NCI-H226 (cell line): Measurements from ENCODE around the gene LHX5.
"Not testable (repeated sequence)": the region's sequence is repeated elsewhere in the genome, so short reads cannot be mapped to it uniquely, and the experiment has no call there.

Experiments
- DNase-seq: peaks from one replicate; pipeline ENCODE4 v3.0.0-alpha.2; 2015

LHX5 gene

DNA sequence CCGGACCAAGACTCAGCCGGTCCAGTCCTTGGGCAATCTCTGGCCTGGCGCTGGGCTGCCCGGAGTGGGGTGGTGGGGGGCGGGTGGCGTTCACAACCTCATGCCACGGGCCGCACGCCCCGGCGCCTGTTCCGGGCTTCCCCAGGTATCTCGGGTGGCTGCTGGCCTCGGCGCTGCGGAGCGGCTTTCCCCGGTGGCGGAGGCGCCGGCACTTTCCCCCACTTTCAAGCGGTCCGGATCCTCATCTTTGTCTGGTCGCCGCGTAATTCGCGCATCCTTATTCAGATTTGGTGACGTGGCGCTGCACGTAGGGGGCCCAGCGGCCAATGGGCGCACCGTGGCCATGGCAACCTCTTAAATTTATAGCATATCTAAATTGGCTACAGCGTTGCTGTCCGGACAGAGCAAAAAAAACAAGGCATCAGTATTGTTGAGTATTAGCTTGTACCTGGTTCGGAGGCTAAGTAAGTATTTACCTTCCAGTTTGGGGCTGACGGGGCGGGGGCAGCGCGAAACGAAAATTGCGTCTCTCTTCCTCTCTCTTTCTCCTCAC is at the start of gene LHX5:
Gene LHX5 (minus strand): TSS at position 253 of the 553 bp plus-strand sequence. CDS start 373 bp downstream, outside the sequence.
- no peak for DNase-seq

DNA sequence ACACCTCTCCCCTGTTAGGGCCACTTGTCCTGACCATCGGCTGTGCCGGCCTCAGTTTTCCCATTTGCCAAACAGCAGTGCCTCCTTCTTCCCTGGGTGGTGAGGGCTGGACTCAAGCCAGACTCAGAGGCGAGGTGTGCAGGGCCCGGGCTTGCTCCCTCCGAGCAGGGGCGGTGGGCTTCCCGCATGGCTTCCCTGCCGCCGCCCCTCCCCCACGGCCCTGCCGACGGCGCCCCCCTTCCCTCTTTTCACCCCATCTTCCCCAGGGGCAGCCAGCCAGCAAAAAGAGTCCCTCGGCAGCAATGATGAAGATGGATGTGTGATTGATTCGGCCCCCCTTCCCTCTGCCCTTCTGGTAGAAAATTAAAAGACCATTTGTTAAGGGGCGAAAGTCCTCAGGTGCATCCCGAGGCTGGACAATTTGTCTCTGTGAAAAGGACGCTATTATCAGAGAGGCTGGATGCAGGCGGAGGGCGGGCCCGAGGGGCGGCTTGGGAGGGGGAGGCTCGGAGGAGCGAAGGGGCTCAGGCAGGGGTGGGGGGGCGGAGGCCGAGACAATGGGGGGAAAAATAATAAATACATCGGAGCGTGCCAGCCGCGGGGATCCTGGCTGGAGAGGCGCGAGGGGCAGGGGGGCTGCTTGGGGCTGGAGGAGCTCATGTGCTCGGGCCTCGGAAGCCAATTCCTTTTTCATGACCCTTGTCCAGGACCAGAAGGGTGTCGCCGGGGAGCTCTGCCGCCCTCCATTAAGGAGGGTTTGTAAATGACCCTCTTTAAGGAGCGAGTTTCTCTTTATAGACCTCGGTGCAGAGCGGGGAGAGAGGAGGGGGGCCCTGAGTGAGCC is 48.0 kb upstream of the LHX5 start:
- no peak for DNase-seq

DNA sequence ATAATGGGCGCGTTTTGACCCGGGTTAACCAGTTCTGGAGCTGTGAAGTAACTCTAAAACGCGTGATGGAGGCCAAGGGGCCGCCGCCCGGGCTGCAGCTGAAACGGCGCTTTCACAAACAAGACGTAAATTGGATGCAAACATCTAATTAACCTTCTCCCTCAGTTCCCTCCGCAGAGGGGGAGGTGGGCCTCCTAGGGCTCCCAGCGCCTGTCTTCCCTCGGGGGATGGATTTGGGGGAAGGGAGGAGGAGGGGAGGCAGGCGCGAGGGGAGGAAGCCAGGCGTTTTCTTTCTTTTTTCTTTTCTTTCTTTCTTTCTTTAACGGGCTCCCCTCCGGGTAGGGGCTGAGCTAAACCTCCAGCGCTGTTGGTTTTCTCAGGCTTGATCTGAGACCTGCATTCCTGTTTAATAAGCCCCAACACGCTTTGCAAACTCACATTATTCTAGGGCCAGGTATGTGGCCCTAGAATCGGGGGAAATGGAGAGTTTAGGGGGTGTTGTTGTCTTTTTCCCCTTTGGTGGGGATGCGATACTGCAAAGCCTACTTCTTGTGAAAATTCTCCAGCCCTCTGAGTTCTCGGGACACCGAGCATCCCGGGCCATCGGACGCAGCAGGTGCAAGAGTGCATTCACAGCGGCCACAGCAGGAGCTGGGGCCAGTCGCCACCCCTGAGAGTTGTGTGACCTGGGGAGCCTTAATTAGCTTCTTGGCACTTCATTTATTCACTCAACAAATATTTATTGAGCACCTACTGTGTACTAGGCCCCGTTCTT is 43.6 kb upstream of the LHX5 start:
- no peak for DNase-seq

DNA sequence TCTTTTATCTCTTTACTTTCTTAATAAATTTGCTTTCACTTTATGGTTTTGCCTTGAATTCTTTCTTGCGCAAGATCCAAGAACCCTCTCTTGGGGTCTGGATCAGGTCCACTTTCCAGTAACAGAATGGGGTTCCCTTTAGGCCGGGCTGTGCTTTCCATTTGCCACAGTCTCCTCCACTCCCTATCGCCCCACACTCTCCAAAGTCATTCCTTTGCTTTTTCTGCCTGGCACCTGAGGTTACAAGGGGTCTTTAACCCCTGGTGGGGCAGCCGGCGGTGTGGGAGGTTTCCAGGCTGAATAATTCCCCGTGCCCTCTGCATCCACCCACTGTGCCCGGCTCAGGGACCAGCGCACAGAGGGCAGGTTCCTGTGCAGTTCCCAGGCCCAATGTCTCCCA is 42.9 kb upstream of the LHX5 start:
- no peak for DNase-seq

DNA sequence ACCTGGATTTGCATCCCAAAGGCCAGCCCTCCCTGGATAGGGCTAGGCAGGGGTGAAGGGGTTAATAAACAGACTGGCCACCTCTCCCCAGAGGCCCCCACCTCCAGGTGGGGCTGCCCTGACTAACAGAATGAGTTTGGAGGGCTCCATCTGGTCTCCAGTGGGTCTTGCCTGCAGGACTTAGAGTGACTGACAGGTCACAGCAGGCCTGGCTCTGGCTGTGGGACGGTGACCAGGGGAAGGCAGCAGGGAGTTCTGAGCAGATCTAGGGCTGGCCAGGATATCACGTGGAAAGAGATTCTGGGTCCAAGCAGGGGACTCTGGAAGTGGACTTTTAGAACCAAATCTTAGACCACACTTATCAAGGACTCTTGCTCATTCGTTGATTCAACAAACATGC is 40.9 kb upstream of the LHX5 start:
- no peak for DNase-seq

DNA sequence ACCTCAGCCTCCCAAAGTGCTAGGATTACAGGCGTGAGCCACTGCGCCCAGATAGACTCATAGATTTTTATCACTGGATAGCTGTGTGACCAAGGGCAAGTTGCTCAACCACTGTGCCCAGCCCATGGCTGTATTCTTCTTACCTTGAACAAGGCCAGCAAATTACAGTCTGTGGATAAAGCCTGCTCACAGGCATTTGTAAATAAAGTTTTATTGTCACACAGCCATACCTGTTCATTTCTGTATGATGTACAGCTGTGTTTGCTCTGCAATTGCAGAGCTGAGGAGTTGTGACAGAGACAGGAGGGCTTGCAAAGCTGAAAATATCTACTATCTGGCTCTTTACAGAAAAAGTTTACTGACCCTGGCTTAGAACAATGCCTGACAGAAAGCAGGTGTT is 35.2 kb upstream of the LHX5 start:
- DNase-seq: no peak

DNA sequence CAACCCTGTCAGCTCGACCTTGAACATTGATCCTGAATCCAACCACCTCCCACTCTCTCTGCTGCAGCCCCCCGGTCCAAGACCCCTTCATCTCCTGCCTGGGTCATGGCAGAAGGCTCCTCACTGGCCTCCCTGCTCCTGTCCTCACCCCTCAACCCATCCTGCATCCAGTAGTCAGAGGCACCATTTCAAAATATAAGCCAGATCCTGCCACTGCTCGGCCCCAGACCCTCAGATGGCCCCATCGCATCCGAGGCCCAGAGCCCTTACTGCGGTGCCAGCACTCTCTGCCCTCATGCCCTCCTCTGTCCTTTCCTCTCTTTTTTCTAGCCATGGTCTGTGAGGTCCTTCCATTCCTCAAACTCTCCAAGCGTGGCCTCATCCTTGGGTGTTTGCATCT is 34.3 kb upstream of the LHX5 start:
- no peak for DNase-seq

DNA sequence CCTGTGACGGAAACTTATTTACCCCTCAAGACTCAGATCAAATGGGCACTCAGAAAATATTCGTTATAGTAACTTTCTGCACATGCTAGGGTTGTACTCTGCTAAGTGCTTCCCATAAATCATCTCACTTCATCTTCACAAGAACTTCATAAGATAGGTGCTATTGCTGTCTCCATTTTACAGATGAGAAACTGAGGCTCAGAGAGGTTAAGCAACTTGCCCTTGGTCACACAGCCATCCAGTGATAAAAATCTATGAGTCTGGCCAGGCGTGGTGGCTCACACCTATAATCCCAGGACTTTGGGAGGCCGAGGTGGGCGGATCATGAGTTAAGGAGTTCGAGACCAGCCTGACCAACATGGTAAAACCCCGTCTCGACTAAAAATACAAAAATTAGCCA is 33.2 kb upstream of the LHX5 start:
- DNase-seq: no peak

DNA sequence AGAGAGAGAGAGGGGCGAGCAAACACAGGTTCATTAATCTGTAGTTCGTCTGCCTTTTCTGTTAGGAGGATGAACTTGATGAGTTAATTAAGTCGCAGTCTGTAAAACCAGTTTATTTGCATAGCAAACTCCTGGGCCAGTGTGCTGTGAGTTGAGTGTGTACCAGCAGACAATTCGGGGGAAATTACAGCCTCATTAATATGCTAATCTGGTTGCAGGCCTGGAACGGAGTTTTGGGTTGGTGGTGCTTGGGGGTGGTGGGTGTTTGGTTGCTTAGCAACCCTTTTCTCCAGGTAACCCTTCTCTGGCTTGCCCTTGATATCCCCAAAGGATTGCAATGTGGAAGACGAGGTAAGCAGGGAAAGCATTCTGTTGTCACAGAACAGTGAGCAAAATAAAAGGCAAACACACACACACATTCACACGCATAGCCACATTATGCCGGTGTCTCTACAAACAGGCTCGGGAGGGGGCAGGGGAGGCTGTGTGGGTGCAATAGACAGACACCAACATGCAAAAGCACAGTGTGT is 29.2 kb upstream of the LHX5 start:
- no peak for DNase-seq

DNA sequence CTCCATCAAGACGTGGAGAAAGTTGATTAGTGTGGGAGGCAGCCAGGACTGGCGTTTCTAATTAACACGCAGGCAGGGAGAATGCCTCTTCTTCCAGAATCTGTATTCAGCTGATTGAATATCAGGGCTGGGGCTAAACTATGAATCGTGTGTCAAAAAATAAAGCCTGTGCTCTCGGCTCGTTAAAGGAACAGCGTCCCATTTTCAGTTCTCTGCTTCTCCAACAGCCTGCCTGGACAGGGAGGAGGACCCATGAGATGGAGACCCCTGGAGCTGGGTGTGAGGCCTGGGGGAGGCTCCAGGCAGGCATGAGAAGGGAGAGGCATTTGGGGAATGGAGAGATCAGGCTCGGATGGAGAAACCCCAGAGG is 28.6 kb upstream of the LHX5 start:
- DNase-seq: no peak

DNA sequence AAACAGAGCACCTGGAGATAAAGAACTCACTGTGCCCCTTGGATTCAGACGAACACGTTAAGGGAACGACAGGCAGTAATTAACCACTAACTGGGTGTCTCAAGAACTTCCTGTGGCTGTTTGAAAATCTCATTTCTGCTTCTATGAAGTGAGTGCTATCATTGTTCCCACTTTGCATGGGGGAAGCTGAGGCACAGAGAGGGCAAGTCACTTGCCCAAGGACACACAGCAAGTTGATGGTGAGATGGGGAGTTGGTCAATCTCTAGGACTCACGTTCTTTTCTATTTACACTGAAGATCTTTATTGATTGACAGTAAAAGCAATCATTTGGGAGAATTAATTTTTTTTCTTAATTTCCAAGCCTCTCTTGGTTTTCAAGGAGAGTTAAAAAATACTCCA is 26.8 kb upstream of the LHX5 start:
- DNase-seq: no peak

DNA sequence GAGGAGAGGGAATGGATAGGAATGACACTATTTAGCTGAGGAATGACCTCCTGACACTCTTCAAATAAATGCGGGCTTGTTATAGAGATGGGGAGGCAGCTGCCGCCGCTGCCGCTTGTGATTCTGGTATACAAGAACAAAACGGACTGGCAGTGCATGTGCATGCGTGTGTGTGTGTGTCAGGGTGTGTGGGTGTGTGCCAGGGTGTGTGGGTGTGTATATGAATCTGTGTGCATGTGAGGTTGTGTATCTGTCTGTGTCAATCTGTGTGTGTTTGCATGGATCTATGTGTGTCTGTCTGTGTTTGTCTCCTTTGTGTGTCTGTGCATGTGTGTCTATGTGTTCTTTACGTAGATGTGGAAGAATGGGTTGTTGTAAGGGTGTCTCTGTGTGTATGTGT is 26.0 kb upstream of the LHX5 start:
- no peak for DNase-seq

DNA sequence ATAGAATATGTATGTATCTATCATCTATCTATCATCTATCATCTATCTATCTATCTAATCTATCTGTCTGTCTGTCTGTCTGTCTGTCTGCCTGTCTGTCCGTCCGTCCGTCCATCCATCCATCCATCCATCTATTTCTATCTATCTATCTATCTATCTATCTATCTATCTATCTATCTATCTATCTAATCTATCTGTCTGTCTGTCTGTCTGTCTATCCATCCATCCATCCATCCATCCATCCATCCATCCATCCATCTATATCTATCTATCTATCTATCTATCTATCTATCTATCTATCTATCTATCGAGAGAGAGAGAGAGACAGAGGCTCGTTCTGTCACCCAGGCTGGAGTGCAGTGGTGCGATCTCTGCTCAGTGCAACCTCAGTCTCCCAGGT is 24.3 kb upstream of the LHX5 start:
- DNase-seq: not testable (repeated sequence)

DNA sequence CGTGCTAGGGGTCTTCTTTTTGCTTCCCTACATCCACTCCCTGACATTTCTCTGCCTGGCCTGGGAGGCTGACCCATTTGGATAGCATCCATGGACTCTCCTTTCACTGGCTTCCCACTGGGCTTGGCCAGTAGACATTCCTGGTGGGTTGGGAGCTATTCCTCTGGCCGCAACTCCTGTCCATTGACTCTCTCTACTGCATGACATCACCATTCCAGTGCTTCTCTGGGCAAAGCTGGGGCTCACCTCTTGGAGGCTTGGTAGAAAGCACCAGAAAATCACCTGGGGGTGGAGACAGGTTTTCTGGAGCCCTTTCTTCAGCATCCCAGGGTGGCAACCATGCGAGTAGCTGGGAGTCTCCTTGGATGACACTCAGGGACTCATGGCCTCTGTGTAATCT is 16.7 kb upstream of the LHX5 start:
- no peak for DNase-seq

DNA sequence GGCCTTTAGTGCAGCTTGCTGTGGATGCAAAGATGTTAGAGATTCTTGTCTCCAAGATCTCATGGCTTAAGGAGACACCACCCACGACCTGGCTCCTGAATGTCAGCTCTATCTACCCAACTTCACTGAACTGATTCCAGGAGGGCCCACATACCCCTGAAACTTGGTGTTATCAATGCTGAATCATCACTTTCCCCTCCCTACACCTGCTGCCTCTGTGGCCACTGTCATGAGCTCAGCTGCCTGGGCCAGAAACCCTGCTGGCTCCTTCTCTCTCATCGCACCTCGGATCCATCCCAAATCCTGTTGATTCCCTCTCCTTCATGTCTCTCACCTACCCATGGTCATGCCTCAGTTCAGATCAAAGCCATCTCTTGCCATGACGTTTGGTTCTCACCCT is 15.1 kb upstream of the LHX5 start:
- no peak for DNase-seq

DNA sequence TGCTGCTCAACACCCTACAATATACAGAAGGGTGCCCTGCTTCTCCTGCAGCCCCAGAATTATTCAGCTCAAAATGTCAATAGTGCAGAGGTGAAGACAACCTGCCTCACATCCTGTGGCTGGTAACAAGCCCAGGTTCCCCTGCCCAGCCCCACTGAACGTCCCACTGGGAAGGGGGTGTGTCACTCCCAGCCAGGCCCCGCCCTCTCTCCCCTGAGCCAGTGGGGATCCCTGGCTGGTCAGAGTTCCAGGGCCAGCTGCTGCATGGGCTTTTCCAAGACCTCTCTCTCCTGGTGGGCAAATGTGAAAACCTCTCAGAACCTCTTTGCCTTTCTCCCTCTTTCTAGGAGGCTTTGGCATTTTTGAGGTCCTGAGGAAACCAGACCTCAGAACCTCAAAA is 13.7 kb upstream of the LHX5 start:
- no peak for DNase-seq

DNA sequence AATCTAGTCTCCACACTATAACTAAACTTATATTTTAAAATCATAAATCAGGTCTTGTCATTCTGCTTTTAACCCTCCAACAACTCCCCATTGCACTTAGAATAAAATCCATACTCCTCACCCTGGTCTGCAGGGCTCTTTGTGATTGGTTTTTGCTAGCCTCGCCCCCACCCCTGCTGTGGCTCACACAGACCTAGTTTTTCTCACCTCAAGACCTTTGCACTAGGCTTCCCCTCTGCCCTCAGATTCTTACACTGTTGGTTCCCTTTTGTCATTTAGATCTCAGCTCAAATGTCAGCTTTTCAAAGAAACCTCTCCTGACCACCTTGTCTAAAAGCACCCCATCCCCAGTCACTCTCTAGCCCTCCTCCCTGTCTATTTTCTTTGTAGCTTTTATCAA is 10.7 kb upstream of the LHX5 start:
- no peak for DNase-seq

DNA sequence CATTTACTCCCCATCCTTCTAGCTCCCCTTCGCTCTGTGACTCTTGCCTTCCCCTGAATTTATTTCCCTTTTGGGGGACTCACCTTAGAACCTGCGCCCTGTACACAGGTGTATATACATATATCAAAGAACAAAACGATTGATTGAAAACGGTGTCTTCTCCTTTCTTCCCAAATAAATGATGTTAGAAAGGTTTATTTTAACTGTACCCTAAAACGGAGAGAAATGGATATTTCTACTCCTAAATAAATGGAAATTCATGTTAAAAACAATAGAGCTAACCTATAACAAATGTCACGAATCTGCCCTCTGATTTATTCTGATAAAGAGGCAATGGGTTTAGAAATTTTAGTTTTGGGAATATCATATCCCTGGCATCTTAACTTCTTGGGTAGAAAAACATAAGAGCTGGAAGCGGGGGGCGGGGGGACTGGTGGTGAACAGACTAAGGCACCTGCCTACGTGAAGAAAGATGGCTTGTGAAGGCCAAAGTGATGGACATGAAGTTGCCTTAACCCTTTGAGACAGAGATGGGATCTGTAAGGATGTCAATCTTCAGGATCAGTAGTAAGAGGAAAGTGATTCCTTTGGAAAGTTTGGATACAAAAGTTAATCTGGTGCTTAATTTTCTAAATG is 8.8 kb upstream of the LHX5 start:
- no peak for DNase-seq

DNA sequence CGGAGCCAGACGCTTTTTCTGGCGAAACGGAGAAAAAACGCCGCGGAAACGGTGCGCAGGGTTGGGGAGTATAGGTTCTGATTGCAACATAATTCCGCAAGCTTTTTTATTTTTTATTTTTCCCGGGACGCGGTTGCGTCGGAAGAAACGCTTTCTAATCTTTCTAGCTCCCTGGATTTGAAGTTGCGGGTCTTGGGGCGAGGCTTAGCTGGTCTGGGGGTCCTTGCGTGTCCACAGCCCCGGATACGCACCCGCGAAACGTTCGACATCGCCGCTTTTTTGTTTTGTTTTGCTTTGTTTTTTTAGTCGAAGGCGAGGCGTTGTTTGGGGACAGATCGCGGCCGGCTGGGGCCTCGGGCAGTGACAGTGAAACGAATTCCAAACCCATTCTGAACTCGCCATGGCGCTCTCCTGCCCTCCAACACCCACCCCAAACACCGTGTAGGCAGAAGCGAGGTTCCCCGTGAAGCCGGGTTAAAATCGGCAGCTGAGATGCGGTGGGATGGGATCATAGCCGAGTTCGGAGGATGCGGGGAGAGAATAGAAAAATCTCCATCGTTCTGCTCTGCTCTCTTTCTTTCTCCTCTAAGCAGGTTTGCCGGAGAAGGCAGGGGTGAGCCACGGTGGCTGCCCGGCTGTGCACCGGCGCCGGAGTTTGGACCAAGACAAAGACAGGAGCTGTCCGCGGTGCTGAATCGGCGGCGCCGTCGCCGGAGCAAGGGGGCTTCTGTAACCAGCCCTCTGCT is 8.1 kb upstream of the LHX5 start:
- DNase-seq: no peak

DNA sequence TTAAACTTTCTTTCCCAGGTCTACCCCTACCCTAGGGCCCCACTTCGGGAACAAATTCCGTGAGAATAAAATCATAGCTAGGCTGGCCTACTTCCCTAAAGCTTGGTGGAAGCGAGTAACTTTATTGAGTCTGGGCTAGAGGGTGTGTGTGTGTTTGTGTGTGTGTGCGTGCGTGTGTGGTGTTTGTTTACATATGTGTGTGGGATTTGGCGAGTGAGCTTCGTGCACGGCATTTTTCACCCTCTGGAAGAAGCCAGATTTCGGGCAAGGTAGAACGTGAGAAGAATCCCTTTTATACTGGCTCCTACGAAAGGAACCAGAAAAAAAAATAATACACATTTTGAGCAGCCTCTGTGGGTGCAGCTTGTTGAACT is 7.5 kb upstream of the LHX5 start:
- DNase-seq: no peak

DNA sequence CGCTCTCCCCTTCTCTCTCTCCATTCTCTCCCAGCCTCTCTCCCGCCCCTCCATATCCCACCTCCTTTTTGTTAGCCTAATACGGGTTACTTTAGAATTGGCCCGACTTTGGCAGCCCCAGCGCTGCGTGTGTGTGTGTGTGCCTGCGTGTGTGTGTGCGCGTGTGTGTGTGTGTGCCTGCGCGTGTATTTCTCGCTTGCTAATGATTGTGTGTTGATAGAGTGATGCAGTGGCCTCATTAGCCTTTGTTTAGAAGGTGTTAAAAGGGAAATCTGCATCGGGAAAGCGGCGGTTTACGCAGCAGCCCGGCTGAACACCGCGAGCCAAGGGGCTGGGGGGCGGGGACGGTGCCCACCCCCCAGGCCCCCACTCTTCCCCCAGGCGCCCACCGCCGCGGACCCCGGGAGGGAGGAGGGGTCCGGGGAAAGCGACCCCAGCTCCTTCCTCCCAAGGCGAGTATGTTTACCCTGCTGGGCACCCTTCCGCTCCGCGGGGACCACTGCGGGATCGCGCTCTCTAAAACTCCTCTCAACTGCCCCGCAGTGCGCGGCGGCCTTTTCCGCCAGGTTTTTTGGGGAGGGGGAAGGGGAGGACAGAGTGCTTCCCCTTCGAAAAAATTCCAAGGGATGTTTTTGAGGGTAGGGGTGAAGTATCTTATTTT is 6.8 kb upstream of the LHX5 start:
- no peak for DNase-seq

DNA sequence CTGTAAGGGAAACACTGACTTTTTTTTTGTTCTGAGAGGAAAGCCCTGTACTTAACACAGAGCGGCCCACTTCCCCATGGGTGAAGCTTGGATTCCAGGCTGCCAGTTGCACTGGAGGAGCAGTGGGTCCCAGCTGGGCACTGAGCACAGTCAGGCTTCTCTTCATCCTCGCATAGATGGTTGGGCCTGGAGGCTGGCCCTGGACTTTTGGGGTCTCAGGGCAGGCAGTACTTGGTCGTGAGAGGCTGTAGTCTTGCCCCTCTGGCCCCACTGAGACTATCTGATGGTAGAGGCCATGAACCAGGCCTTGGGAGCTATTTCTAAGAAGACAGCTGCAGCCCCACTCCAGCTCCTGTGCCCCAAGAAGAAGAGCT is 6.2 kb upstream of the LHX5 start:
- DNase-seq: no peak
